ENCODE data around the gene TSPEAR. TPM values are rescaled to one million over a fixed set of nuclear protein-coding genes. Genes with fewer than 3 reads are reported as not detected.
"Not testable (repeated sequence)": the region's sequence is repeated elsewhere in the genome, so short reads cannot be mapped to it uniquely, and the experiment has no call there.

The TSPEAR gene
- total RNA-seq, 4 donors from 2014 or later: 0.18 to 0.69 (median 0.51) TPM; not detected in 1

DNA sequence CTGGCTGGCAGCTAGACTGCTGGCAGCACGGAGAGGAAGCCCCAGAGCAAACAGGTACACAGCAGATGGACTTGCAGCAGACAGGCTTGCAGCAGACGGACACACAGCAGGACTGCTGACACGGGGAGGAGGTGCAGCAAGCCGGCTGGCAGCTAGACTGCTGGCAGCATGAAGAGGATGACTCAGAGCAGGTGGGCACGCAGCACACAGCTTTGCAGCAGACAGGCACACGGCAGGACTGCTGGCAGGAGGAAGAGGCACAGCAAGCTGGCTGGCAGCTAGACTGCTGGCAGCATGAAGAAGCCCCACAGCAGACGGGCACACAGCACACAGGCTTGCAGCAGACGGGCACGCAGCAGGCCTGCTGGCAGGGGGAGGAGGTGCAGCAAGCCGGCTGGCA is 160.6 kb downstream of the TSPEAR start:
- H3K4me3 ChIP-seq: no peak overlapping the region
- DNase-seq: no peak
- H3K27me3 ChIP-seq: no peaks in the 10 kb centered on the region
- H3K36me3 ChIP-seq: no peaks in the 10 kb centered on the region
- intact Hi-C loops (cut with DNase I; ENCODE audit: low total_unique reads): no loop called here
- no peaks in the 10 kb centered on the region for H3K4me1 ChIP-seq
- peaks cover 0 to 5% of the 10 kb centered on the region in 2 donors for H3K9me3 ChIP-seq
- no peak overlapping the region for H3K27ac ChIP-seq
- TF ChIP-seq CTCF (IDR thresholded peaks at IDR 0.05) (no peak), POLR2A (IDR thresholded peaks at IDR 0.05) (no peak)

- intact Hi-C loops (cut with DNase I; ENCODE audit: low total_unique reads); H3K4me1 ChIP-seq; H3K9me3 ChIP-seq; H3K27me3 ChIP-seq; DNase-seq; H3K27ac ChIP-seq; H3K4me3 ChIP-seq; H3K36me3 ChIP-seq: not testable (repeated sequence)
These were observed 161.1 kb downstream of the TSPEAR start for GRCh38 chr21:44550285-44550684.

DNA sequence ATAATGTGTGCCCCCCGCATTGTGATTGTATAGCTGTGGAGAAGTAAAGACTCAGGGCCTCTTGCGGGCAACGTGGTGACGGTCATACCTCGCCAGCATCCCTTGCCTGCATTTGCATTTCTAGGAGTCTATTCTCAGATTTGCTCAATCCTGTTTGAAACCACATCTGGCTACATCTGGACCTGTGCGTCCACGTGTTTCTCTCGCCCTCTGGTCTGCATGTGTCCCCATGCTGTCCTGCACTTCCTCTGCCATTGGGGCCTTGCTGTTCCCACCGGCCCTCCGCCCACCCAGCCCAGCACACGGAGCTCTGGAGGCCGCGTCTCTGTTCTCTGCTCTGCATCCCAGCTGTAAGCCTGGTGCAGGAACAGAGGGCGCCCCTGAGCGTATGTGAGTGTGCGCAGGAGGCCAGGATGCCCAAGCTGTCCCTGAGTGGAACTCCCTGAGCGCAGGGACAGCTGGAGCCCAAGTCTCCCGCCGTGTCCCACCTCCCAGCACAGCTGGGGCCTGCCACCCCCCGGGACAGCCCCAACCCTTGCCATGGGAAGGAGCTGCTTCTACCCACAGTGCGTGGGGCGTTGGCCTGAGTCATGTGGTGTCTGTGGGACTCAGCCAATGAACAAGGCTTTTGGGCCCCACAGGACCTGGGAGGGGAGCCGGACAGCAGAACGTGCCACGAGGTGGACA is 161.7 kb downstream of the TSPEAR start:
- H3K27me3 ChIP-seq: no peaks in the 10 kb centered on the region
- TF ChIP-seq POLR2A (IDR thresholded peaks at IDR 0.05): no peak
- no peak for TF ChIP-seq CTCF (IDR thresholded peaks at IDR 0.05)
- intact Hi-C loops (cut with DNase I; ENCODE audit: low total_unique reads): no loop called here

GRCh38 chr21:44548922-44549321 is 162.4 kb downstream of the TSPEAR start:
- peaks cover 0 to 5% of the 10 kb centered on the region in 2 donors for H3K9me3 ChIP-seq
- no peak overlapping the region for H3K4me3 ChIP-seq
- intact Hi-C loops (cut with DNase I; ENCODE audit: low total_unique reads): no loop called here
- H3K27me3 ChIP-seq: no peaks in the 10 kb centered on the region
- no peaks in the 10 kb centered on the region for H3K36me3 ChIP-seq
- no peak for DNase-seq
- H3K4me1 ChIP-seq: no peaks in the 10 kb centered on the region
- H3K27ac ChIP-seq: no peak overlapping the region
- TF ChIP-seq CTCF (IDR thresholded peaks at IDR 0.05): no peak
- no peak for TF ChIP-seq POLR2A (IDR thresholded peaks at IDR 0.05)

More for the DNA sequence above, 161.7 kb downstream of the TSPEAR start:
- H3K9me3 ChIP-seq: peaks cover 0 to 5% of the 10 kb centered on the region in 2 donors
- no peak overlapping the region for H3K27ac ChIP-seq
- H3K36me3 ChIP-seq: no peaks in the 10 kb centered on the region
- no peak overlapping the region for H3K4me3 ChIP-seq
- DNase-seq: no peak
- H3K4me1 ChIP-seq: no peaks in the 10 kb centered on the region

GRCh38 chr21:44548381-44548780 is 163.0 kb downstream of the TSPEAR start:
- no peak for TF ChIP-seq CTCF (IDR thresholded peaks at IDR 0.05)
- TF ChIP-seq POLR2A (IDR thresholded peaks at IDR 0.05): no peak
- no peaks in the 10 kb centered on the region for H3K4me1 ChIP-seq
- no peak overlapping the region for H3K4me3 ChIP-seq
- DNase-seq: no peak
- H3K27ac ChIP-seq: no peak overlapping the region
- H3K27me3 ChIP-seq: no peaks in the 10 kb centered on the region
- no peaks in the 10 kb centered on the region for H3K36me3 ChIP-seq
- intact Hi-C loops (cut with DNase I; ENCODE audit: low total_unique reads): no loop called here
- peaks cover 0 to 5% of the 10 kb centered on the region in 2 donors for H3K9me3 ChIP-seq
